ENCODE measurements around the gene RIN3.

RIN3 gene

DNA sequence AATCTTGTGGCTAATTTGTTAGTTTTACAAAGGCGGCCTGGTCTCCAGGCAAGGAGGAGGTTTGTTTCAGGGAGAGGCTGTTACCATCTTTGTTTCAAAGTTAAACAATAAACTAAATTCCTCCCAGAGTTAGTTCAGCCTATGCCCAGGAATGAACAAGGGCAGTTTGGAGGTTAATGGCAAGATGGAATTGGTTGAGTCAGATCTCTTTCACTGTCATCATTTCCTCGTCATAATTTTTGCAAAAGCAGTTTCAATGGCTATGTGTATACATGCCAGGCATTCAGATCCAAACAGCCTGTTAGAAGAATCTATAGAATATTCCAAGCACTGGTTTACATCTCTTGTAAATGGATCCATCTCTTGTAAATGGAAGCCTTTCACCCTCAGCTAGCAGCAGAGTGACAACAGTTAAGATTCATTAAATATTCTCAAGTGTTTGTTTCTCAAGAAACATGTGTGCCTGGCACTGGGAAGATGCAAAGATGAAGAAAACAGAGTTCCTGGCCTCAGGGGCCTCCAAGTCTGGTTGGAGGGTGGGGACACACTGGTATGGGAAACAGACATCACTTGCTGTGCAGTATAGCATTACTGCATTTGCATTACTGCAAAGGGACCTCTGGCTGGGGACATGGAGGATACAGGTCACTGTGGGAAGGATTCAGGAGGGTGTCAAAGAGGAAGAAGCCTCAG is 65.8 kb downstream of the RIN3 start:
- no peak for DNase-seq

DNA sequence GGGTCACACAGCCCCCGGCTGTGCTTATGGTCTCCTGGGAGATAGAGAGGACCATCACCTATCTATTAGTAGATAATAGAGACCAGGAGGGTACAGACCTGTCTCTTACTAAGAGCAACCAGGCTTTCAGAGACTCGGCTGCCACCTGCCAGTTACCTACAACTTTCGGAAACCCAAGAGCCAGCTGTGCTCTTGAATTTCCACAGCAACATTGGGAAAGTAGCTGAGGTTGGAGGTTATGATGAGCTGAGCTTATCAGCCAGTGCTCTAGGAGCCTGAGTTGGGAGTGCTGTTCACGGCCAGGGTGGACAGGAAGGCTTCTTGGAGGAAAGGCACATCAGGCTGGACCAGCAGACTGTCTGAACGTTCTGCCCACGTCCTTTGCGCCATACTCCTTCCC is 67.6 kb downstream of the RIN3 start:
- DNase-seq, result no peak

GRCh38 chr14:92581966-92582566 is 68.5 kb downstream of the RIN3 start:
- no peak for DNase-seq

GRCh38 chr14:92582706-92583452 is 69.3 kb downstream of the RIN3 start:
- DNase-seq, result no peak

DNA sequence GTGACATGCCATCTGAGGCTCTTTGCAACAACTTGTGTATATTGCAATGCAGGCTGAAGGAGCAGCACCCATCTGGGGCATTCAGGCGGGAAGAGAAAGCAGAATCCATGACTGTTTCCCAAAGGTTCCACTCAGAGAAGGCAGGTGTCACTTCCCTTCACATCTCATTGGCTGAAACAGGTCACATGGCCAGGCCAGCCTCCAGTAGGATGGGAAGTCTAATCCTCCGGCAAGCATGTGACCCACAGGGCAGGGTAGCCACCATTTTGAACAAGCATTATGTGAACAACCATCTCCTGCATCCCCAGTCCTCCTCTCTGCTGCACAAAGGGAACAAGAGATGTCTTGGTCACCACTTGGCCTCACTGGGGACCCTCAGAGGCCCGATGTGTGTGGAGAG is 70.6 kb downstream of the RIN3 start:
- no peak for DNase-seq

DNA sequence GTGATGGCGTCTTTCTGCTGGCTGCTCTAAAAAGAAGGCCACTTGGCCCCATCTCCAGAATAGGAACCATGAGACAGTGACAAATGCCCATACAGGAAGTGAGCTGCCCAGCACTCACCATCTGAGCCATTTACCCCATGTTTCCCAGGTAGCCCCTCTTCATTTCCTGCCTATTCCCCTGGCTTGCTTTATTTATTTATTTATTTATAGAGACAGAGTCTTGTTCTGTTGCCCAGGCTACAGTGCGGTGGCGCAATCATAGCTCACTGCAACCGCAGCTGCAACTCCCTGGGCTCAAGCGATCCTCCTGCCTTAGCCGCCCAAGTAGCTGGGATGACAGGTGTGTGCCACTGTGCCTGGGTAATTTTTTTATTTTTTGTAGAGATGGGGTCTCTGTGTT is 71.2 kb downstream of the RIN3 start:
- DNase-seq, result no peak

DNA sequence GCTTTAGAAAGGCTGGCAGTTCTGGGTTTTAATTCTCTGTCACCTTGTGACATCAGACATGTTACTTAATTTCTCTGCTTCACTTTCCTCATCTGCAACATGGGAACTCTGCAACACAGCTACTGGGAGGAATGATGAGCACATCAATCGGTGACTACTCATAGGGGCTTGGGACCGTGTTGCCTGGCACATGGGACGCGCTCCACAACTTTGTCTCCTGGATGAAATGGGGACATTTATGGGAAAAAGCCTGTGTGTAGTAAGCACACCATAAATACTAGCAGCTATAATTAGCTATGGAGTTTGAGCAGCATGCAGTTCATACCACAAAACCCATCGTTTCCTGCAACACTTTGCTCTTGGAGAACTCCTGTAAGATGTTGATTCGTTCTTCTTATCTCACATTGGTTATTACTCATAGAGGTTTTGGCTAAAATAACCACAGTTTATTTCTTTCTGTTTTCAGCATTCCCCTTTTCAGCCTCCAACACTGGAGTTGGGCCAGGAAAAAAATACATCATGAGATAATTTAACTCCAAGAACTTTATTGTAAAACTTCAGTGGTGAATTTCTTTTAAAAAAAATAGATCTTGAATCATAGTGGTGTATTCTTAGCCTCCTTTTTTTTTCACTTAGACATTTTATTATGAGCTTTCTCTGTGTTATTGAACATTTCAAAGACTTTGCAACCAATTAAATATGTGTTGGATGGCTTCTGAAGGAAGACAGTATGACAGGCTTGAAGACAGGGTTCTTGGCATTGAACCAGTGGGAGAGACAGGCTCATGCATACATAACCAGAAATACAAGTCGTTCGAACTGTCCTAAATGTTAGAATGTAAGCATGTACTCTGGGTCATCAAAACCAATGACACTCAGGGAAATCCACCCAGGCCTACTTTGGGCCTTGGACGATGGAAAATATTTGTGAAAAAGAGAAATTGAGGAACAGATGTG is 72.7 kb downstream of the RIN3 start:
- DNase-seq, result no peak

DNA sequence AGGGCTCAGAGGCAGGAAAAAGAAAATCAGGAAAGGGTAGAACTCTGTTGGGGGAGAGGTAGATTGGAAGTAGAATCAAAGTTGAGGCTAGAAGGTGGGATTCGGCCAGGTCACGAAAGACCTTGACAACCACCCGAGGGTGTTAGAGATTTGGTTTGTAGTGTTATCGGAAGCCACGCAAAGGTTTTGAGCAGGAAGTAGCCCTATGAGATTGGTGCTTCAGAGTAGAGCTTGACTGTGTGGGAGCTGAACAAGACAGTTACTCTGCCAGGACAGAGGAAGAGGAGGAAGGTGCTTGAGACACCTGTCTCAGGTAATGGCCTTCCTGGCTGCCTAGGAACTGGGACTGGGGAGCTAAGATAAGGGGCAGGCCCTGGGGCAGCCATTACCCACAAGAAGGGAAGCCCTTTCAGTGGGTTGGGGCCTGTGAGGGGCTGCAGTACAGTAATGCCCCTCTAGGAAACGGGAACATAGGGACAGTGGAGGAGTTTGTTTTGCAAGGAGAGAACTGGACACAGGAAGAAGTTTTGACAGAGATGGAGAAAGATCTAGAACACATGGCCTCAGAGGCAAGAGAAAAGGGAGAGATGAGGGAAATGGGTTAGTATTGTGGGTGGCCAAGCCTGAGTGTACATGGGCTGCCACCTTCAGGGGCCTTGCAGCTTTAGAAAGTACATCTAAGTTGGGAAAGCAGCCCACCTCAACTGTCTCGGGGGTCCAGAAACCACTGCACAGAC is 73.5 kb downstream of the RIN3 start:
- no peak for DNase-seq

DNA sequence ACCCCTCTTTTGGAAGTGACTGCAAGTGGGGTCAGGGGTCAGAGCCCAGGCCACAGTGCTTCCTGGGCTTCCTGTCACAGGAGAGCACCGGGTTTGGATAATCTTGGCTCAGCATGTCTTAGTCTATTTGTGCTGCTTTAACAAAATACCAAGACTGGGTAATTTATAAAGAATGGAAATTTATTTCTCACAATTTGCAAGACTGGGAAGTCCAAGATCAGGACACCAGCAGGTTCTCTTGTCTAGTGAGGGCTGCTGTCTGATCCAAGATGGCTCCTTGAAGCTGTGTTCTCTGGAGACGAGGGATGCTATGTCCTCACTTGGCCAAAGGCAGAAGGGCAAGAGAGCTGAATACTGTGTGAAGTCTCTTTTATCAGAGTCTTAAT is 74.1 kb downstream of the RIN3 start:
- no peak for DNase-seq

DNA sequence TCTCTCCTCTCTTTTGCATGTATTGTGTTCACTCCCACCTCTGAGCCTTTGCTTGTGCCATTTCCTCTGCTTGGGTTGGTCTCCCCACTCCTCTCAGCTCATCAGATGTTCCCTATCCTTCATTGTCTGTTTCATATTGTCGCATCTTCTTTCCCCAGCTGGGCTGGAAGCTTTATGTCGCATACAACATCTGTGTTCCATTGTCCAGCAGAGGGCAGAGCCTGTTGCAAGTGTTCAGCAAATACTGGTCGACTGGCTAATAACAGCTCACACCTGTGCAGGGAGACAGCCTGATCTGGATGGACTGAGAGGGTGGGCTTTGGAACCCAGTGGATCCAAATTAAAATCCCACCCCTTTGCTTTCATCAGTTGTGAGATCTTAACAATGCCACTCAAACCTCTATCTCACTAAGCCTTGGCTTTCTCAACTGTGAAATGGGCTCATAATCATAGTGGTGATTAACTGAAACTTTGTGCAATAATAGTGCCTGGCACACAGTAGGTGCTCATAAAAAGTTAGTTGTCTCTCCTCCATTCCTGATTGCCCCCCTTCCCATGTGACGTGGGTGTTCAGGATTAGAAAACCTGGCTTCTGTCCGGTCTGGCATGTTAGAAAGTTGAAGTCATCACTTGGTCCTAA is 75.8 kb downstream of the RIN3 start:
- DNase-seq, result peak in 1 of 2 experiments; percentile 18

DNA sequence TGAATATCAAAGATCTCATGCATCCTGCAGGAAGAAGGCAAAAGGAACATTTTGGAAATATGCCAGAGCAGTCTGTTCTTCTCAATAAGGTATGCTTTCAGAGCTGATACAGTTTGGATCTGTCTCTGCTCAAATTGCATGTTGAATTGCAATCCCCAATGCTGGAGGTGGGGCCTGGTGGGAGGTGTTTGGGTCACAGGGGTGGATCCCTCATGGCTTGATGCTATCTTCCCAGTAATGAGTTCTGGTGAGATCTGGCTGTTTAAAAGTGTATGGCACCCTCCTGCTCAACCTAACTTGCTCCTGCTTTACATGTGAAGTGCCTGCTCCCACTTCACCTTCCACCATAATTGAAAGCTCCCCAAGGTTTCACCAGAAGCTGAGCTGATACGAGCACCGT is 76.6 kb downstream of the RIN3 start:
- DNase-seq, result no peak

DNA sequence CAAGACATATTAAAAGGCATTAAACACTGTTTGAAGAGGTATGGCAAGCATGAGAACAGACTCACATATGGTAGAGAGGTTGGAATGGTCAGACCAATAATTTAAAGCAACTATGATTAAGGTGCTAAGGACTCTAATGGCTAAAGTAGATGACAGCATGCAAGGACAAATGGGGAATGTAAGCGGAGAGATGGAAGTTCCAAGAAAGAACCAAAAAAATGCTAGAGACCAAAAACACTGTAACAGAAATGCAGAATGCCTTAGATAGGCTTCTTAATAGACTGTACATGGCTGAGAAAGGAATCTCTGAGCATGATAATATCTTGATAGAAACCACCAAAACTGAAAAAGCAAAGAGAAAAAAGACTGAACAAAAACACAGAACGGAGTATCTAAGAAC is 77.4 kb downstream of the RIN3 start:
- DNase-seq, result no peak

DNA sequence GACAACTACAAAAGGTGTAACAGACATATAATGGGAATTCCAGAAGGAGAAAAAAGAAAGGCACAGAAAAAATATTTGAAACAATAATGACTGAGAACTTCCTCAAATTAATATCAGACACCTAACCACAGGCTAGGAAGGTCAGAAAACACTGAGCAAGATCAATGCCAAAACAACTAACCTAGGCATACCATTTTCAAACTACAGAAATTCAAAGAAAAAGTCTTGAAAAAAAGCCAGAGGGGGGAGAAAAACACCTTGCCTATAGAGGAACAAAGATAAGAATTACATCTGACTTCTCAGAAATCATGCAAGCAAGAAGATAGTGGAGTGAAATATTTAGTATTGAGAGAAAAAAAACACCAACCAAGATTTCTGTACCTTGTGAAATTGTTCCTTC is 77.8 kb downstream of the RIN3 start:
- no peak for DNase-seq

DNA sequence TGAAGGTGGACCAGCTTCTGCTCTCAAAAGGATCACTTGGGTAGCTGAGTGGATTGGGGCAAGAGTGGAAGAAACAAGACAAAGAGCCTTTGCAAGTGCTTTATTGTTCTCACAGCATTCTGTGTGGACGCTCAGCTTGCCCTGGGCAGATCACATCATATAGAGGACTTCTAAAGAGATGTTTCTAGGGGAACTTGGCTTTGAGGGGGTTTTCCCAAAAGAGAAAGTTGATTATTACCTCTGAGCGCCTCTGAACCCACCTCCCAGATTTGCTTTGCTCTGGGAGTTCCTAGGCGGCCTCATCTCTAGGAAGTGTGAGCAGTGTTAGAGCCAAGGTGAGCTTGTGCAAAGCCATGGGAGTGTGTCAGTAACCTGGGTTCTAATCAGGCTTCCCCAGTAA is 81.7 kb downstream of the RIN3 start:
- no peak for DNase-seq

GRCh38 chr14:92596331-92596907 is 82.8 kb downstream of the RIN3 start:
- no peak for DNase-seq

DNA sequence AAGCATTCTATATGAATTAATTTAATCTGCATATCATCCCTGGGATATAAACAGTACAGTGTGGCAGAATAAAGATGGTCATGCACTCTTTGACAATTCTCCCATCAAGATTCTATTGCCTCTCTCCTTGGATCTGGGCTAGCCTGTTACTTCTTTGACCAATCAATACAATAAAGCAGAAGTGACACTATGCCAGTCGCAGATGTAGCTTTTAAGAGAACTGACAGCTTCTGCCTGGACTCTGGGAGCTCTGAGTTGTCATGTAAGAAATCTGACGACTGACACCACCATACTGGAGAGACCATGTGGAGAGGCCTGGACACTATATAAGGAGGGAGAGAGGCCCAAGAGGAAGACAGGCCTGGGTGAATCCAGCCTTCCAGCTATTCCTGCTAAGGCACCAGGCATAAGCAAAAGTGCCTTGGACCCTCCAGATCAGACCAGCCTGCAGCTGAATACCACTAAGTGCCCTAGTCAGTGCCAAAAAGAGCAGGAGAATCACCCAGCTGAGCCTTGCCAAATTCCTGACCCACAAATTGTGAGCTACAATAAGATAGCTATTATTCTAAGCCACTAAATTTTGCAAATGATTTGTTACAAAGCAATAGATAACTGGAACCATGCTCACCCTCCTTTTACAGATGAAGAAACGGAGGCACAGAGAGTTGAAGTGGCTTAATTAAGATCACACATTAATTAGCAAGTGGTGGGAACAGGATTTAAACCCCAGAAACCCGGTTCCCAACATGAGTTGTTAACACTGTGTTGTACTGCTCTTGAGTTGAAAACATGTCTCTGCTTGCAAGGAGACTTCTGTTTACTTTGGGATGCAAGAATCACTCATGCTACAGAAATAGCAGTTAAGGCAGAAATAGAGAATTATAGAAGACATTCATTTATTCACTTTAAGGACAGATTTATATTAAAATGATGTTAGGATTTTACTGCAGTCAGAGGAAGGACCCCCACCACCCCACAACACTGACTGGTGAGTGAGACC is 84.6 kb downstream of the RIN3 start:
- DNase-seq, result no peak

DNA sequence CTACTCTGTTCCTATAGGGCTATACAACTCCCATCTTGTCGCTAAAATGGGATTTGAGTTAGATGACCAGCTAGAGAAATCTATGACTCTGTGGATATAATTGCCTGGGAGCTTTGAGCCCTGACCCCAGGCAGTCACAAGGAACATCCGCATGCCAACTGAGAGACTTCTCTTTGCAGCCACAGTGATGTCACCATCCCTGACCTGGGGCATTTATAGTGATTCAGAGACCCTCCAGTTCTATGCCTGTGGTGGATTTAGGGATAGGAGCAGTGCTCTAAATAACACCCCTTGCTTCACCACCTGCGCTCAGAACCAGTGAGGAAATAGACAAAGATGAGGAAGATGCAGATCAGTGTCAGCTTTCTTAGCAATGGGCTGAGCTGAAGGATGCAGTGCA is 86.2 kb downstream of the RIN3 start:
- DNase-seq, result no peak

- DNase-seq, result no peak
Observed at GRCh38 chr14:92600318-92601053, 86.9 kb downstream of the RIN3 start.

- no peak for DNase-seq
Observed at GRCh38 chr14:92601131-92601710, 87.6 kb downstream of the RIN3 start.

Measured in NCI-H2081 (cell line).